Measurements from ENCODE around the gene CTSH.

DNA sequence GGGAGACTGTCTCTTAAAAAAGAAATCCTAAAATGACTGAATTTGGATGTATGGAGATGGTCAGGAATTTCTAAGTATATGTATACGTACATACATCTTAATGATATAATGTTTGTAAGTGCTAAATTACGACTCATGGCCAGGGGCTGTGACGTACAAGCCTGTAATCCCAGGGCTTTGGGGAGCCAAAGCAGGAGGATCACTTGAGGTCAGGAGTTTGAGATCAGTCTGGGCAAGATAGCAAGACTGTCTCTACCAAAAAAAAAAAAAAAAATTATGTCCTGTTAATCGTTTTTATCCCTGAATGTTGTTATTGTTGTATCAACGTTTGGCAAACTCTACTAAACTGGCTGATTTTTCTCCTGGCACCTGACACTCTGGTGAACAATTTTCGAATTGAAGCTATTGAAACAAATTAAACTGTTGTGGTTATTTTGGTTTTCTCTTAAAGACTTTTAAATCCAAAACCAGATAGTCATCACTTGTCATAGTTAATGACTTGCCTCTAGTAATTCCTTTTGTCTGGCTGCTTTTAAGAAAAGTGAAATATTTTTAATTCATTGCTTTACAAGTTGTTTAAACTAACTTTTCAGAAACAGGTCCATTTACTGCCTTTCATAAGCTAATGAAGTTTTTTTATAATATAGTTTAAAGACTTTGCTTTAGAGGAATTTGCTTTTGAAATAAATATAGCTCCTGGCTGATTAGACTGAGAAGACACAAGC lies 65.2 kb downstream of the CTSH start:
- no peak for TF ChIP-seq EZH2 (IDR thresholded peaks at IDR 0.05; ENCODE audit: insufficient read depth, poor library complexity, severe bottlenecking)
- TF ChIP-seq EZH2phosphoT487 (IDR thresholded peaks at IDR 0.05; ENCODE audit: insufficient read depth, low read depth): no peak

All from GM23248 (cell line).